RWPE2 (cell line): Measurements from ENCODE around the gene B3GLCT.
A peak's percentile ranks its signal among the peaks of the same experiment; 100 is the strongest.

Experiments used
- ATAC-seq: fragments of 200-7000 bp; cut with Tn5 transposase; 3 replicates; pipeline ENCODE4 v1.9.1; 2021; ENCODE audit warnings: low read depth
- DNase-seq: peaks from one replicate; pipeline ENCODE4 v3.0.0-alpha.2; 2020; ENCODE audit warnings: low spot score
- H3K27ac ChIP-seq: fragments of 450-650 bp; 2 replicates; pipeline ENCODE4 v1.5.1; 2017; ENCODE audit warnings: mild to moderate bottlenecking; ENCODE audit not compliant: poor library complexity, severe bottlenecking
- H3K27me3 ChIP-seq: fragments of 250-450 bp; sonication (Bioruptor Pico); 2 replicates; pipeline ENCODE4 v1.5.1; 2021; ENCODE audit warnings: mild to moderate bottlenecking, moderate library complexity; ENCODE audit not compliant: insufficient read depth, poor library complexity, severe bottlenecking
- H3K36me3 ChIP-seq: fragments of 250-450 bp; sonication (Bioruptor Pico); 2 replicates; pipeline ENCODE4 v1.5.1; 2020; ENCODE audit warnings: low read depth, mild to moderate bottlenecking, moderate library complexity
- H3K4me1 ChIP-seq: fragments of 250-450 bp; sonication (Bioruptor Pico); 2 replicates; pipeline ENCODE4 v1.5.1; 2021; ENCODE audit warnings: mild to moderate bottlenecking, moderate library complexity; ENCODE audit not compliant: insufficient read depth, poor library complexity, severe bottlenecking
- H3K4me3 ChIP-seq: fragments of 250-450 bp; sonication (Bioruptor Pico); 2 replicates; pipeline ENCODE4 v1.5.1; 2021; ENCODE audit warnings: mild to moderate bottlenecking, moderate library complexity; ENCODE audit not compliant: severe bottlenecking
- H3K9me3 ChIP-seq: fragments of 250-450 bp; sonication (Bioruptor Pico); 2 replicates; pipeline ENCODE4 v1.5.1; 2021; ENCODE audit warnings: mild to moderate bottlenecking, moderate library complexity; ENCODE audit not compliant: severe bottlenecking
- TF ChIP-seq, protein P1 (sequence below): fragments of 450-650 bp; IDR thresholded peaks from one replicate; pipeline ENCODE4 v1.5.1; 2017; ENCODE audit warnings: mild to moderate bottlenecking, moderate library complexity; ENCODE audit not compliant: poor library complexity, severe bottlenecking

The B3GLCT gene

GRCh38 chr13:31192306-31192705 is 7.5 kb upstream of the B3GLCT start:
- Histone ChIP-seq H3K27me3 (no peaks in the 10 kb centered on the region), H3K4me3 (no peak overlapping the region), H3K27ac (no peak overlapping the region), H3K36me3 (no peaks in the 10 kb centered on the region), H3K9me3 (no peaks in the 10 kb centered on the region), H3K4me1 (no peaks in the 10 kb centered on the region)
- TF ChIP-seq, protein P1, sequence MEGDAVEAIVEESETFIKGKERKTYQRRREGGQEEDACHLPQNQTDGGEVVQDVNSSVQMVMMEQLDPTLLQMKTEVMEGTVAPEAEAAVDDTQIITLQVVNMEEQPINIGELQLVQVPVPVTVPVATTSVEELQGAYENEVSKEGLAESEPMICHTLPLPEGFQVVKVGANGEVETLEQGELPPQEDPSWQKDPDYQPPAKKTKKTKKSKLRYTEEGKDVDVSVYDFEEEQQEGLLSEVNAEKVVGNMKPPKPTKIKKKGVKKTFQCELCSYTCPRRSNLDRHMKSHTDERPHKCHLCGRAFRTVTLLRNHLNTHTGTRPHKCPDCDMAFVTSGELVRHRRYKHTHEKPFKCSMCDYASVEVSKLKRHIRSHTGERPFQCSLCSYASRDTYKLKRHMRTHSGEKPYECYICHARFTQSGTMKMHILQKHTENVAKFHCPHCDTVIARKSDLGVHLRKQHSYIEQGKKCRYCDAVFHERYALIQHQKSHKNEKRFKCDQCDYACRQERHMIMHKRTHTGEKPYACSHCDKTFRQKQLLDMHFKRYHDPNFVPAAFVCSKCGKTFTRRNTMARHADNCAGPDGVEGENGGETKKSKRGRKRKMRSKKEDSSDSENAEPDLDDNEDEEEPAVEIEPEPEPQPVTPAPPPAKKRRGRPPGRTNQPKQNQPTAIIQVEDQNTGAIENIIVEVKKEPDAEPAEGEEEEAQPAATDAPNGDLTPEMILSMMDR: no peak
- ATAC-seq: no peak
- no peak for DNase-seq

- DNase-seq (no peak), ATAC-seq (no peak)
- TF ChIP-seq, protein P1: no peak
- Histone ChIP-seq H3K36me3 (no peaks in the 10 kb centered on the region), H3K27ac (no peak overlapping the region), H3K4me3 (no peak overlapping the region), H3K27me3 (no peaks in the 10 kb centered on the region), H3K9me3 (no peaks in the 10 kb centered on the region), H3K4me1 (no peaks in the 10 kb centered on the region)
These were observed 4.2 kb upstream of the B3GLCT start for GRCh38 chr13:31195616-31196015.

GRCh38 chr13:31196992-31197391 is 2.8 kb upstream of the B3GLCT start:
- H3K4me1 ChIP-seq: peaks cover 7% of the 10 kb centered on the region
- no peak for DNase-seq
- no peak for ATAC-seq

GRCh38 chr13:31198519-31198918 is 1.3 kb upstream of the B3GLCT start:
- peaks cover 7% of the 10 kb centered on the region for H3K4me1 ChIP-seq
- H3K9me3 ChIP-seq: no peaks in the 10 kb centered on the region
- H3K4me3 ChIP-seq: no peak overlapping the region
- ATAC-seq (no peak), DNase-seq (no peak)
- H3K27ac ChIP-seq: no peak overlapping the region
- TF ChIP-seq, protein P1: no peak
- H3K27me3 ChIP-seq: no peaks in the 10 kb centered on the region
- H3K36me3 ChIP-seq: no peaks in the 10 kb centered on the region

More at GRCh38 chr13:31196992-31197391, 2.8 kb upstream of the B3GLCT start:
- TF ChIP-seq, protein P1: no peak
- Histone ChIP-seq H3K27ac (no peak overlapping the region), H3K36me3 (no peaks in the 10 kb centered on the region), H3K27me3 (no peaks in the 10 kb centered on the region), H3K9me3 (no peaks in the 10 kb centered on the region), H3K4me3 (no peak overlapping the region)

DNA sequence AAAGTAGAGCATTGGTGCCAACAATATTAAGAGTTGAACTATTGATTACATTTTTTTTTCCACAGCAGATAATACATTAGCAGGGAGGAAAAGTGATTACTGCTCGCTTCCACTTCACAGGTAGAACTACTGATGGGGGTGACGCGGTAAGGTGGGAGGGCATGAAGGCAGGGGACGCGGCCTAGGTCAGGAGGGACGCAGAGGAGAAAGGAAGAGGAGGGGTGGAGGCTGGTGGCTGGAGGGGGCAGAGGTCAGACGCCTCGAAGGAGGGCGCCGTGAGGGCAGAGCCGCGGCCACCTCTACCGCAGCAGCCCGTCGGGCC is 287 bp upstream of the B3GLCT start:
- ATAC-seq (peak; percentile 19; the same call in 2 of the 3 replicates), DNase-seq (no peak)
- TF ChIP-seq, protein P1: no peak

More for the DNA sequence above, 287 bp upstream of the B3GLCT start:
- H3K4me3 ChIP-seq: peak overlapping the region; percentile 98
- no peaks in the 10 kb centered on the region for H3K27me3 ChIP-seq
- H3K36me3 ChIP-seq: no peaks in the 10 kb centered on the region
- H3K4me1 ChIP-seq: peaks cover 7% of the 10 kb centered on the region
- peak overlapping the region; percentile 75 for H3K27ac ChIP-seq
- H3K9me3 ChIP-seq: no peaks in the 10 kb centered on the region
